ENCODE results near the gene ZNF212.

ZNF212 gene

GRCh38 chr7:149197675-149198074 lies 41.8 kb upstream of the ZNF212 start:
- peak overlapping the region; percentile 99; the same call in 1 of the 2 replicates for H3K27ac ChIP-seq
- no peak for TF ChIP-seq CTCF (conservative IDR thresholded peaks at IDR 0.05)

GRCh38 chr7:149198161-149198816 lies 41.2 kb upstream of the ZNF212 start:
- no peak overlapping the region for H3K27ac ChIP-seq
- TF ChIP-seq CTCF (conservative IDR thresholded peaks at IDR 0.05), result no peak

DNA sequence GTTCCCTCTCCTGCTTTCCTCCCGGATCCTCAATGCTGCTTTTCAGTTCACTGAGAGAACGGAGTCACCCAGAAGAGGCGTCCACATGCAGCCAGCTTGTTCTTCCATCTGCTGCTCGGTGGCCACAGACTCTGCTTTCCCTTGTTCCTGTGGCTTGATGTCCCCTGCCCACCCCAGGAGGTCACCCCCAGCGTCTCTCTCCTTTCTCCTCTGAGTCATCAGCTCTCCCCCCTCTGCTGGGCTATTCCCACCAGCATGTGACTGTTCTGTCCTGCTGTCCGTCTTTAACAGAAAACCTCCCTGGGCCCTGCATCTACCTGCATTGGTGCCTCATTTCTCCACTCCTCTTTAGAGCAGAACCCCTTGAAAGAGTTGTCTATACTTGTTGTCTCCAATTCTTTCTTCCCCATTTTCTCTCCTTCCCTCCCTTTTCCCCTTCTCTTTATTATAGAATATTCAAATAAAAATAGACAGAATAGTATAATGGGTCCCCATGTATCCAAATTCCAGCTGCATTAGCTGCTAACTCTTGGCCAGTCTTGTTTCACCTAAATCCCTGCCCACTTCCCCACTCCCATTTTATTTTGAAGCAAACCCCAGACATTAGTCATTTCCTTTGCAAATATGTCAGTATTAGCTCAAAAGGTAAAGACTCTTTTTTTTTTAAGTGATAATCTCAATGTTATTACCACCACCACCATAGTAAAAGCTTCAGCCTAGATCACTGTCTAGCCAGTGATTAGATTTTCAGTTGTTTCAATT lies 40.0 kb upstream of the ZNF212 start:
- H3K27ac ChIP-seq, result no peak overlapping the region
- no peak for TF ChIP-seq CTCF (conservative IDR thresholded peaks at IDR 0.05)

DNA sequence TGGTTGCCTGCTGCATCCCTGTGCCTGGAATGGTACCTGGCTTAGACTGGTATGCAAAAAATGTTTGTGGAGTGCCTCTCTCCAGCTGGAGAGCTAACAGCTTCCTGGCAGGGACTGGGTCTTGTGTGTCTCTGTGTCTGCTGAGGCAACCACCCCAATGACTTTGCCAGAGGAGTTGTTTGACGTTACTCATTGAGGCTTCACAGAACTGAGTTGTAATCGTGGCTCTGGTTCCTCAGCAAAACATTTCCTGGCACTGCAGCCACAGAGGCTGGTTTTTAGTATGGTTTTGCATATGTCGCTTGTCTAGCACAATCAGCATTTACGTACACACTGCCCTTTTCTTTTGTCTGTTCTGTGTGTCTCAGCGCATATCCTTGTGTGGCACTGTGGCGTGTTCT lies 36.6 kb upstream of the ZNF212 start:
- TF ChIP-seq CTCF (conservative IDR thresholded peaks at IDR 0.05), result no peak
- no peak overlapping the region for H3K27ac ChIP-seq

DNA sequence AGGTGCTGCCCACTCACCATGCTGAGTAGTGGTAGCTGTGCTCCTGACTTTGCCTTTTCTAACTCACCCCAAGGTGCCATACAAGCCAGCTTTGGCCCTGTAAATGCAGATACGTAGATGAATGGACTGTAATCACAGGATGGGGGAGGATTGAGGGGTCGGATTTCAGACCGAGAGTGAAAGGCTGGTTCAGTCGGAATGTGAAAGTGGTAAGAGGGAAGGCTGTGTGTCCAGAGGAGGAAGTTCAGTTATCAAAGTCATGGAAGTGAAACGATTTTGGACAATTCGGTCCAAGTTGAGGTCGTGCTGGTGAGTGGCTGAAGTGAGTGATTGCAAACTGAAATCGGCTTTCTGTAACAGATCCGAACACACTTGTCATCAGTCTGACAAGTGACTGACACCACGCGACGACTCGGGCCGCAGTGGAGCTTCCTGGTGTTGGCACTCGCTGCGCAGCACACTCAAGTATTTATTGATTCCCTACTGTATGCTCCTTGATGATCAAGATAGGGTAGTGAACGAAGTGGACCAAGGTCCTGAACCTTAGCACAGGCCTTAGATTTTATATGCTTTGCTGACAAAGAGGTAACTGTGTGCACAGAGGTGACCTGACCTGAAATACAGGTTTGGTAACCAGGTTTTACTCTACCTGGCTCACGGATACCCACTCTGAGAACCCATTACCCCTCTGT lies 33.6 kb upstream of the ZNF212 start:
- peak overlapping the region; percentile 87 for H3K27ac ChIP-seq
- no peak for TF ChIP-seq CTCF (conservative IDR thresholded peaks at IDR 0.05)

- H3K27ac ChIP-seq, result peak overlapping the region; percentile 87; the same call in 1 of the 2 replicates
- no peak for TF ChIP-seq CTCF (conservative IDR thresholded peaks at IDR 0.05)
Observed at GRCh38 chr7:149207324-149208035, 32.0 kb upstream of the ZNF212 start.

Data from VCaP (cell line).